HG02970 (cell line): ENCODE results near the gene SPAG4.

Experiments
- ATAC-seq: cut with Tn5 transposase; IDR thresholded peaks from one replicate; pipeline ENCODE4 v1.9.1; 2021; ENCODE audit warnings: mild to moderate bottlenecking, moderate library complexity, moderate number of reproducible peaks; ENCODE audit not compliant: unreplicated experiment, low FRiP score

SPAG4 gene

GRCh38 chr20:35619196-35620095 lies 3.8 kb downstream of the SPAG4 start:
- peak; percentile 32 for ATAC-seq

- no peak for ATAC-seq
Observed at GRCh38 chr20:35620818-35621559, 5.4 kb downstream of the SPAG4 start.

DNA sequence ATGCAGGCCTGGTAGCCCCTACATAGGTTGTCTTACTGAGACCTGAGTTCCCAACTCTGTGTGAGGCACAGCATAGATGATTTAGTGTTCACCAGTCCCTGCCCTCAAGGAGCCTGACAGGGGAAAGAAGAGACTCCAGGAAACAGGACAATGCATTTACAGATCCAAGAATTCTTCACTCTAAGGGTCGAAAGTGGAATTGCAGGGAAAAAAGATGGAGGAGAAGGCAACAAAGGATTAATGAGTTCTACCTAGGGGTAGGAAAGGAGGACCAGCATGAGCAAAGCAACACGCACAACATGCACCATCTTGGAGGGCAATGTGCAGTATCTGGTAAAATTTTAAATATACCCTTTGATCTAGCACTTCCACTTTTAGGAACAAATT lies 5.9 kb downstream of the SPAG4 start:
- ATAC-seq, result no peak

DNA sequence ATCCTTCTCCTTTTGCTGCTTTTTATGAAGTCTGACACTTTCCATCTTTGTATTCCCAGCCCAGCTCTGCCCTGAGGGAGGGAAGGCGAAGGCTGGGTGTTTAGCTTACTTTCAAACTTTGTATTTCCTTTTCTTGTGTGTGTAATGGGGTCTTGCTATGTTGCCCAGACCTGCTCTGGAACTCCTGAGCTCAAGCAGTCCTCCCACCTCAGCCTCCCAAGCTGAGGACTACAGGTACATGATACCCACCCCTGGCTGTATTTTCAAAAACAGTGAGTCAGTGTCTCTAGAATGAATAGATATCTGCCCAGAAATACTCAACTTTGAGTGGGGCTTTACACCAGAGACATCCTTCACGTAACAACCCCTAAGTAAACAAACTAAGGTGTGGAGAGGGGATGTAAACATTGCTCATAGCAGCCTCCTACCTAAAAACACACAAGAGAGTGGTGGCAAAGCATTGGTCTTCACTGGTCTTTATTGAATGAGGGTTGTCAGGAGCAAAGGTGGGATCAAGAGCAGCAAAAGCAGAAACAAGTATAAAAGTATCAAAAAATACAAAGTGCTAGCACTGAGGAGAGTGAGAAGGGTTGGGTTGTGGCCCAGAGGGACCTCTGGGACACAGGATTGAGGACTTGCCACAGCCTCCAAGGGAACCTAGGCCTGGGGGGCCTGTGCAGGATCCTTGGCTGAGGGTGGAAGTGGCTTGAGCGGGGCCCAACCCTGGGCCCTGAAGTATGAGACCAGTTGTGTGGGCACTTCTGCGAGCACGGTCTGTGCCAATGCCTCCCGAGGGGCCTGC lies 10.2 kb downstream of the SPAG4 start:
- ATAC-seq, result no peak

DNA sequence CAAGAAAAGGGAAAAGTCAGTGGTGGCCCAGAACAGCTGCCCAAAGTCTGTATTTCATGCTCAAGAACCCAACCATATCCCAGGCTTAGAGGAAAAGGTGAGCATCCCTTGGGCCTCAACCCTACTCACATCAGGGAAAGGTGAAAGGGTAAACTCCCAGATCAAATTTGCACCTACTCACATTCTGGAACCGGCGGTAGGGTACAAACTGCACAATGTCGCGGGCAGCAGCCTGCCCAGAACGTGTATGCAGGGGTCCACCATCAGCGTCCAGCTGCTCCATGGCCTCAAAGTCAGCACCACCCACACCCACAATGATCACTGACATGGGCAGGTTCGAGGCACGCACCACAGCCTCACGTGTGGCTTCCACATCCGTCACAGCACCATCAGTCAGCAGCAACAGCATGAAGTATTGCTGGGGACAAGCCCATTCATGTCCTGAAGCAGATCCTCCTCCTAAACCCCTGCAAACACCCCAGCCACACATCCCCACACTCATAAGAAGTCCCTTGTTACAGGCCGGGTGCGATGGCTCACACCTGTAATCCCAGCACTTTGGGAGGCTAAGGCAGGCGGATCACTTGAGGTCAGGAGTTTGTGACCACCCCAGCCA lies 10.9 kb downstream of the SPAG4 start:
- ATAC-seq, result no peak

GRCh38 chr20:35627121-35627520 lies 11.5 kb downstream of the SPAG4 start:
- no peak for ATAC-seq

DNA sequence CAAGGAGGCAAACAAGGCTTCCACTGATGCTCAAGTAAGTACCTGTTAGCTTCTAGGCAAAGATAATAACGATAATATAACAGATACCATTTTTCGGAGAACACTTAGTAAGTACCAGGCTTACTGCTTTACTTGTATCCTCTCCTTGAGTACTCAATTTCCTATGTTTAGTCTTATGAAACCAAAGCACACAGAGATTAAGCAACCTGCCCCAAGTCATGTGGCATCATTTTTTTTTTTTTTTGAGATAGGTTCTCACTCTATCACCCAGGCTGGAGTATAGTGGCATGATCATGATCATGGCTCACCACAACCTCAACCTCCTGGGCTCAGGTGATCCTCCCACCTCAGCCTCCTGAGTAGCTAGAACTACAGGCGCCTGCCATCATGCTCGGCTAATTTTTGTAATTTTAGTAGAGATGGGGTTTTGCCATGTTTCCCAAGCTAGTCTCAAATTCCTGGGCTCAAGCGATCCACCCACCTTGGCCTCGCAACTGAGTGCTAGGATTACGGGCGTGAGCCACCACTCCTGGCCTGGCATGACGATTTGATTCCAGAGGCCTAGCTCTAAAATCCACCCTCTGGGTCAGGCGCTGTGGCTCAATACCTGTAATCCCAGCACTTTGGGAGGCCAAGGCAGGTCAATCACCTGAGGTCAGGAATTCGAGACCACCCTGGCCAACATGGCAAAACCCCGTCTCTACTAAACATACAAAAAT lies 14.0 kb downstream of the SPAG4 start:
- ATAC-seq, result no peak

DNA sequence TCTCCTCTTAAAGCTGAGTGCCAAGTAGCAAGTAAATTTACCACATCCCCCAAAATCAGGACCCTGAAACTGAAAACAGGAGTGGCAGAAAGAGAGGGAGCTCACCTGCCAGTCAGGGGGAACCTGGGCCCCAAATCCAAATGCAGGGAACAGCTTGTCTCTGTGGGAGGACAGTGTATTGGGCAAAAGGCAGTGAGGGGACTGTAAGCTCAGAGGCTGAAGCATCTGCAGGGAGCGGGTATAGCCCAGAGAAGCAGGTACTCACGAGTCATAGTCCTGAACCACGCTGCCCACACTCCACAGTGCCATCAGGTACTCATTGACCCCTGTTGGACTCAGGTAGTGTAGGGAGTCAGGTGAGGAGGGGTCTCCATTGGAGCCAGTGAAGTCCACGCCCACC lies 15.0 kb downstream of the SPAG4 start:
- ATAC-seq, result no peak

GRCh38 chr20:35632539-35633115 lies 17.0 kb downstream of the SPAG4 start:
- no peak for ATAC-seq

DNA sequence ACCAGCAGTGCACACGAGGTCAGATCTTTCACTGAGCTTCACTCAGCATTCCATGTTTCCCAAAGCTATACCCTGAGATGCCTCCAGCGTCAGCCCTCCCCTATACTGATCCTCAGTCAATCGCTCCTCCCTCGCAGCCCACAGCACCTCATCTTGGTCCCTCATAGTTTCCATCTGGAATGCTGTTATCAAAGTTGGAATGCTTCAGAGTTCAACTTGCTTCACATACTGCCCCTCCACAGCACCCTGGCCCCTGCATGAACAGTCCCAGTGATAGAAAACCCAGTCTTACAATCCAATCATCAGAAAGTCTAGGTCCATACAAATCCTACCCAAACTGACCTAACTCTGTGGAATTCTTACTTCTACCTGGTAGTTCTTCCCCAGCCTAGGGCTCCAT lies 20.0 kb downstream of the SPAG4 start:
- no peak for ATAC-seq

DNA sequence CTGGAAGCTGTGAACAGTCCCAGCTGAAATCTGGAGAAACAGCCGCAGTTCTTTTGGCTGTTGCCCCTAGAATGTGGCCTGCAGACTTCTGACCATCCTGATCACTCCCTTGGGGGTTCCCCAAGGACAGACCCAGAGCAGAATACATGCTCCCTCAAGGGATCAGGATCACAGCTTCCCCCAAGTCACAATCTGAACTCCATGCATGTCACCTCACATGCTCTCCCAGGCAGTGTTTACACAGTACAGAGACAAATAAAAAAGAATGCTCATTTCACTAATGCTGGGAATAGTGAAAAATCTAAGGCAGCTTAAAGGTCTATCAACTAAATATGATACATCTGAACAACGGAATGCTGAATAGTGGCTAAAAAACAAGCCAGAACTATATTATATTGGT lies 20.5 kb downstream of the SPAG4 start:
- ATAC-seq, result no peak

DNA sequence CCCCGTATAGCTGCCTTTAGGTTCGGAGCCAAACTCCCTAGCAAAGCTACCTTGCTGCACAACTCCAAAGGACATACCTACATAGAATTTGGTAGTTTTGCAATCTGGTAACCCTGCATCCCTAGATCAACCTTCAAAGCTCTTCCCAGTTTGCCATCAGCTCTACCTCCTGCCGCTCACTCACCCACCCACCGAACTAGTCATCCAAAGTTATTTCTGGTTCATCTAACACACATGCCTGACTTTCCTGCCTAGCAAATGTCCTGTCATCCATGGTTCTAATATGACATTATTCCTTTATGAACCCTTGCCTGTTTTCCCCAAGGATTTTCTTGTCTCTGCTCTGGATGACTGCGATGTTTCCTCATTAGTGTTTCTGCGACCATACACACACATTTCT lies 21.6 kb downstream of the SPAG4 start:
- no peak for ATAC-seq

DNA sequence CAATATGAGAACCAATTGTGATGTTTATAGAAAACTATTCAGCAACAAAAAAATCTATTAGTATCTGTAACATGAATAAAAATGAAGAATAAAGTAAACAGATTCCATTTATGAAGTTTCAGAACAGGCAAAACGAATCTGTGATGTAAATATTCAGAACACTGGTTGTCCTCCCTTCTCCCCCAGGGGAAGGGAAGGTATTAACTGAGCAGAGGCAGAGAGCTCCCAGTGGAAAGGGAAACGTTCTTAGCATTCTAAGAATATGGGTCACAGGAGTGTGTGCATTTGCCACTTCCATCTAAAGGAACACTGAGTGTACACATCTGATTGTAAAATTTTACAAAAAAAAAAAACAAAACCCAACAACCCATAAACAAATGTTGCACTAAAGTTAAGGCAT lies 23.1 kb downstream of the SPAG4 start:
- ATAC-seq, result no peak

GRCh38 chr20:35640724-35641123 lies 25.1 kb downstream of the SPAG4 start:
- no peak for ATAC-seq

- no peak for ATAC-seq
Observed at GRCh38 chr20:35641743-35642142, 26.1 kb downstream of the SPAG4 start.

DNA sequence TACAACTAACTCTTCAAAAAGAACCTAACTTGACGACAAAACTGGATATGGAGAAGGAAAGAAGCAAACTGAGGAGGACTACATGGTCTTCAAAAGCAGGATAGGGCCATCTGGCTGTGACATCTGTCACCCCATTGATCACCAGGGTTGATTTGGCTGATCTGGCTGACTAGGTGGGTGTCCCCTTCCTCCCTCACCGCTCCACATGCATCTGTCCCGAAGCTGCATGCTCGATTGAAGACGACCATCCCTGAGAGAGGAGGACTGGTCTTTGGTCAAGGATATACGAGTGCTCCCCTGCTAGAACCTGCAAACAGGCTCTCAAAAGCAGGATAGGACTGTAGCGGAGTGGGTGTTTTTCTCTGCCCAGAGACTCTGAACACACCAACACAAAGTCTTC lies 27.4 kb downstream of the SPAG4 start:
- no peak for ATAC-seq

GRCh38 chr20:35644806-35645205 lies 29.2 kb downstream of the SPAG4 start:
- ATAC-seq, result no peak

DNA sequence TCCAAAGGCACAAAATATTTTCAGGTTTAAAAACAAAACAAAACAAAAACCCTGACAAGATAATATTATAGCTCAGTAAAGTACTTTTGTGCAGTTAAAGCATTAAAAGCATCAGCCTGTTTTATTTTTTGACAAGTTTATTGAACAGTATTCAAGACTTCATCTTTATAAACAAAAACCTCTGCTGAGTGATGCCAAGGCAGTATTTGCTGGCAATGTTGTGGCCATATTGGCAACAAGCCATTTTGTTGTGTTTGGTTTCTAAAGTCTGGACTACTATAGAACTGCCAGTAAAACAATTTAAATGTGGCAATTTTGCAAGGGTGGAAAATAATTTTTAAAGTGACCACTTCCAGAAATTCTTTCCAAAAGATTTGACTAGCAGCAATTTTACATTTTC lies 33.2 kb downstream of the SPAG4 start:
- ATAC-seq, result no peak

GRCh38 chr20:35650632-35651031 lies 35.0 kb downstream of the SPAG4 start:
- no peak for ATAC-seq

DNA sequence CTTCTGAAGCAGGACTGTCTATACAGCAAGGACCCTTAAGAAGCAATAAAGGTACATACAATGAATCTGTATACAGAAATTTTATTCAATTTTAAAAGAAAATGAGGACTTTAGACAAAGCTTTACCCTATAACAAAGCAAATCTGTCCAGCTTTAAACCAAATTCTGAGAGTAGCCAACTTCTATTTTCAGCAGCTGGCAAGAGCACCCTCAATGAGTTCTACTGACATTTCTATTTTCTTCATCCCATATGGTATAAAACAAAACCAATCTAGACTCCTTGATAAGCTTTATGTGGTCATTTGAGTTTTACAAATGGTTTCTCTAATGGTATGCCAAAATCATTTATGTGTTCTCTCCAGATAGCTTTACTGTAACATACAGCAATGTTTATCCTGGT lies 36.3 kb downstream of the SPAG4 start:
- no peak for ATAC-seq
